Prostate gland (tissue), 2 donors: ENCODE measurements around the gene CMTM1. TPM values are rescaled to one million over a fixed set of nuclear protein-coding genes. Genes with fewer than 3 reads are reported as not detected.

ENCODE experiments used
- DNase-seq: peaks from one replicate; pipeline ENCODE4 v3.0.0-alpha.2; 2019; ENCODE audit warnings: low spot score
- H3K27ac ChIP-seq, 2 donors: fragments of 200-600 bp; sonication (generic); 2 replicates each; pipeline ENCODE4 v1.5.1; 2017 to 2019
- H3K27me3 ChIP-seq: fragments of 200-600 bp; sonication (generic); replicated peaks from 2 replicates; pipeline ENCODE4 v1.5.1; 2019; ENCODE audit not compliant: insufficient read depth
- H3K36me3 ChIP-seq, 2 donors: fragments of 200-600 bp; sonication (generic); 1 replicate in 1 of 2; 2 replicates in 1 of 2; pipeline versions ENCODE4 v1.5.1 to v1.8.1; 2017 to 2019
- H3K4me1 ChIP-seq: fragments of 200-600 bp; sonication (generic); replicated peaks from 2 replicates; pipeline ENCODE4 v1.5.1; 2019
- H3K4me3 ChIP-seq, 2 donors: fragments of 200-600 bp; sonication (generic); 2 replicates each; pipeline ENCODE4 v1.5.1; 2017 to 2019
- H3K9me3 ChIP-seq: fragments of 200-600 bp; sonication (generic); 2 replicates; pipeline ENCODE4 v1.5.1; 2017
- CTCF ChIP-seq, 4 experiments: fragments of 200-600 bp in 2 of 4; fragments of 450-650 bp in 2 of 4; sonication (generic) in 2 of 4; IDR thresholded peaks; 1 replicate in 3 of 4; 2 replicates in 1 of 4; pipeline ENCODE4 v1.5.1; 2016 to 2019; ENCODE audit warnings: antibody characterized with exemption in 4 of 4, mild to moderate bottlenecking in 2 of 4, moderate library complexity in 2 of 4
- POLR2A ChIP-seq: fragments of 450-650 bp; IDR thresholded peaks from one replicate; pipeline ENCODE4 v1.6.1; 2016; ENCODE audit warnings: antibody characterized with exemption, mild to moderate bottlenecking
- POLR2AphosphoS5 ChIP-seq: sonication (generic); formaldehyde crosslinking; IDR thresholded peaks from one replicate; pipeline ENCODE4 v1.6.1; 2017; ENCODE audit warnings: antibody characterized with exemption
- WGBS: methylation state at CpG from one replicate; pipeline ENCODE4 v1.1.5; 2018; 5-methylcytosine and 5-hydroxymethylcytosine counted together
- intact Hi-C: fragments of 100-400 bp; cut with DNase I; formaldehyde crosslinking; loops from one replicate; pipeline ENCODE4 v1.14.2; 2022
- total RNA-seq, 2 donors: library from RNA; depleted of rRNA; stranded (reverse); fragments of >200 nt; gene quantifications; one replicate each; pipeline ENCODE4 v1.1.0, GENCODE V29; 2016

Gene CMTM1
- total RNA-seq, 2 donors from 2014 or later: 1.5 to 2.6 TPM

- intact Hi-C loops: no loop called here
- no peak for DNase-seq
- TF ChIP-seq CTCF (IDR thresholded peaks at IDR 0.05) (no peak), POLR2AphosphoS5 (no peak), POLR2A (no peak)
- no peaks in the 10 kb centered on the region for H3K36me3 ChIP-seq
- no peaks in the 10 kb centered on the region for H3K9me3 ChIP-seq
- no peak overlapping the region for H3K27ac ChIP-seq
- no peaks in the 10 kb centered on the region for H3K4me1 ChIP-seq
- WGBS: 78% methylated on average over 5 of the region's 5 CpGs
- H3K4me3 ChIP-seq: no peak overlapping the region
- no peaks in the 10 kb centered on the region for H3K27me3 ChIP-seq
Measured at GRCh38 chr16:66538910-66539309, 27.3 kb upstream of the CMTM1 start.

GRCh38 chr16:66539623-66540469 lies 26.4 kb upstream of the CMTM1 start:
- Histone ChIP-seq H3K27ac (no peak overlapping the region), H3K9me3 (no peaks in the 10 kb centered on the region), H3K4me3 (no peak overlapping the region), H3K27me3 (no peaks in the 10 kb centered on the region), H3K4me1 (no peaks in the 10 kb centered on the region), H3K36me3 (no peaks in the 10 kb centered on the region)
- WGBS: 75% methylated on average over 3 of the region's 3 CpGs
- TF ChIP-seq POLR2AphosphoS5: no peak
- TF ChIP-seq POLR2A: no peak
- no peak for TF ChIP-seq CTCF (IDR thresholded peaks at IDR 0.05)
- no peak for DNase-seq
- intact Hi-C loops: no loop called here

- 76% methylated on average over 18 of the region's 18 CpGs for WGBS
- Histone ChIP-seq H3K27me3 (no peaks in the 10 kb centered on the region), H3K4me1 (no peaks in the 10 kb centered on the region), H3K9me3 (no peaks in the 10 kb centered on the region), H3K4me3 (no peak overlapping the region), H3K27ac (no peak overlapping the region), H3K36me3 (no peaks in the 10 kb centered on the region)
- intact Hi-C loops: no loop called here
- TF ChIP-seq POLR2AphosphoS5 (no peak), CTCF (IDR thresholded peaks at IDR 0.05) (no peak), POLR2A (no peak)
- no peak for DNase-seq
Measured at GRCh38 chr16:66541388-66542355, 24.6 kb upstream of the CMTM1 start.

- no peaks in the 10 kb centered on the region for H3K9me3 ChIP-seq
- no peaks in the 10 kb centered on the region for H3K4me1 ChIP-seq
- no peak for DNase-seq
- TF ChIP-seq CTCF (IDR thresholded peaks at IDR 0.05) (no peak), POLR2AphosphoS5 (no peak), POLR2A (no peak)
- no peak overlapping the region for H3K27ac ChIP-seq
- 78% methylated on average over 3 of the region's 3 CpGs for WGBS
- H3K4me3 ChIP-seq: no peak overlapping the region
- intact Hi-C loops: no loop called here
- H3K27me3 ChIP-seq: no peaks in the 10 kb centered on the region
- no peaks in the 10 kb centered on the region for H3K36me3 ChIP-seq
Measured at GRCh38 chr16:66542396-66542795, 23.8 kb upstream of the CMTM1 start.
